ENCODE results near the gene HNRNPLL.

- no peak for TF ChIP-seq POLR2A (IDR thresholded peaks at IDR 0.05)
- TF ChIP-seq, protein P1, sequence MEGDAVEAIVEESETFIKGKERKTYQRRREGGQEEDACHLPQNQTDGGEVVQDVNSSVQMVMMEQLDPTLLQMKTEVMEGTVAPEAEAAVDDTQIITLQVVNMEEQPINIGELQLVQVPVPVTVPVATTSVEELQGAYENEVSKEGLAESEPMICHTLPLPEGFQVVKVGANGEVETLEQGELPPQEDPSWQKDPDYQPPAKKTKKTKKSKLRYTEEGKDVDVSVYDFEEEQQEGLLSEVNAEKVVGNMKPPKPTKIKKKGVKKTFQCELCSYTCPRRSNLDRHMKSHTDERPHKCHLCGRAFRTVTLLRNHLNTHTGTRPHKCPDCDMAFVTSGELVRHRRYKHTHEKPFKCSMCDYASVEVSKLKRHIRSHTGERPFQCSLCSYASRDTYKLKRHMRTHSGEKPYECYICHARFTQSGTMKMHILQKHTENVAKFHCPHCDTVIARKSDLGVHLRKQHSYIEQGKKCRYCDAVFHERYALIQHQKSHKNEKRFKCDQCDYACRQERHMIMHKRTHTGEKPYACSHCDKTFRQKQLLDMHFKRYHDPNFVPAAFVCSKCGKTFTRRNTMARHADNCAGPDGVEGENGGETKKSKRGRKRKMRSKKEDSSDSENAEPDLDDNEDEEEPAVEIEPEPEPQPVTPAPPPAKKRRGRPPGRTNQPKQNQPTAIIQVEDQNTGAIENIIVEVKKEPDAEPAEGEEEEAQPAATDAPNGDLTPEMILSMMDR (IDR thresholded peaks at IDR 0.05) = no peak
Observed at GRCh38 chr2:38610851-38611801, 8.4 kb upstream of the HNRNPLL start.

All from transverse colon (tissue), 3 donors.